IgD-negative memory B cell (primary cell): ENCODE results near the gene BTBD10. TPM values are rescaled to one million over a fixed set of nuclear protein-coding genes. Genes with fewer than 3 reads are reported as not detected.
A peak's percentile ranks its signal among the peaks of the same experiment; 100 is the strongest.

ENCODE experiments used
- H3K27ac Mint-ChIP-seq, 3 donors: one replicate each; pipeline ENCODE4 v1.8.0; 2020 to 2022; ENCODE audit warnings: mild to moderate bottlenecking in 3 of 3, mixed read lengths in 3 of 3, moderate library complexity in 1 of 3
- H3K27me3 Mint-ChIP-seq: one replicate; pipeline ENCODE4 v1.8.0; 2021; ENCODE audit warnings: mixed read lengths
- H3K36me3 Mint-ChIP-seq: one replicate; pipeline ENCODE4 v1.8.0; 2020; ENCODE audit warnings: mild to moderate bottlenecking, mixed read lengths
- H3K4me1 Mint-ChIP-seq, 3 donors: one replicate each; pipeline ENCODE4 v1.8.0; 2020 to 2022; ENCODE audit warnings: mixed read lengths in 3 of 3, mild to moderate bottlenecking in 1 of 3
- H3K4me3 Mint-ChIP-seq, 4 donors: one replicate each; pipeline ENCODE4 v1.8.0; 2020 to 2022; ENCODE audit warnings: mild to moderate bottlenecking in 4 of 4, mixed read lengths in 4 of 4, moderate library complexity in 3 of 4
- H3K9me3 Mint-ChIP-seq, 3 donors: one replicate each; pipeline ENCODE4 v1.8.0; 2020 to 2021; ENCODE audit warnings: mixed read lengths in 3 of 3, mild to moderate bottlenecking in 1 of 3
- polyA plus RNA-seq: library from polyadenylated mRNA; unstranded; fragments of 300-500 nt; fragmentation: Illumina TruSeq; gene quantifications from one replicate; pipeline ENCODE4 v1.2.3, GENCODE V29; 2021

Gene BTBD10
- polyA plus RNA-seq, result 12.5 TPM

DNA sequence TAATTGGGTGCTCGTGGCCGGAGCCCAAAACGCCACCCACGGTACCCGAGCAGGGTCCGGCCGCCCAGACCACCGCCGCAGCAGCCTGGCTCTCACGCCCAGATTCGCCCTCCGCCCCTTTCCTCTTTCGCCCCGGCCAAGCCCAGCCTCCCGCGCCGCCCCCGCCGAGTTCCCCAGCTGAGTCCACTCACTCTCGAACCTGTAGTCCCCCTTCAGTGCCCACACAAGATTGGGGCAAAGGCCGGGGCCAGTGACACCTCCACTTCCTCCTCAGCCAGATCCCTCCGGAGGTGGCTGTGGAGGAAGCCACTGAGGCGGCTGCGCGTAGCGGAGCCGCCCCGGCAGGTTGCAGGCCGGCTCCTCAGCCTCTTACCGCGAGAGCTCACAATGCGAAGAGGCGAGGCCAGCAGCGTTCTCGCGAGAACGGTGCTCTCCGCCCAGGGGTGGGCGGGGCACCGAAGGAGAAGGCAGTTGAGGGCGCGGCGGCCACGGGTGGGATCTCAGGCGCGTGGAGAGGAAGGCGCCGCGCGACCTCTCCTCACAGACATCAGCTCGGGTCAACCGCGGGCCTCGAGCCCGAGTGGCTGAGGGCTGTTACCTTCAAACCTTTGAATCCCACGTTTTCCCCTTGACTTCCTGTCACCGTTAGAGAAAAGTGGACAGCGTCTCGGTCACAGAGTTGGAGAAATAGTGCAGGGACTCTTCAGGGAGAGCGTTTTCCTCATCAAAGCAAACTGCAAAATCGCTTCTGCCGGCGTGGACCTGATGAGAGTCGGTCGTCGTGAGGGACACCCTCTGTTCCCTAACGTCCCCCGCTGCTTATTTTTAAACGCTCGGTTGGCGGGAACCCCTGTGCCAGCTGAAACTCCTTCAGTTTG is at the start of gene BTBD10:
BTBD10 (minus strand) TSS at position 322 of the 878 bp plus-strand sequence. CDS start 18,098 bp downstream, outside the sequence.
- H3K4me1 Mint-ChIP-seq, result peaks cover 25 to 41% (median 33%) of the 10 kb centered on the region in 3 donors
- H3K4me3 Mint-ChIP-seq, result peak within 1 kb of the TSS; percentile 95 to 100 (median 100)
- peaks cover 1% of the 10 kb centered on the region for H3K27me3 Mint-ChIP-seq
- peaks cover 4% of the 10 kb centered on the region for H3K36me3 Mint-ChIP-seq
- peak within 1 kb of the TSS; percentile 81 to 99 (median 97) for H3K27ac Mint-ChIP-seq
- no peaks in the 10 kb centered on the region for H3K9me3 Mint-ChIP-seq

DNA sequence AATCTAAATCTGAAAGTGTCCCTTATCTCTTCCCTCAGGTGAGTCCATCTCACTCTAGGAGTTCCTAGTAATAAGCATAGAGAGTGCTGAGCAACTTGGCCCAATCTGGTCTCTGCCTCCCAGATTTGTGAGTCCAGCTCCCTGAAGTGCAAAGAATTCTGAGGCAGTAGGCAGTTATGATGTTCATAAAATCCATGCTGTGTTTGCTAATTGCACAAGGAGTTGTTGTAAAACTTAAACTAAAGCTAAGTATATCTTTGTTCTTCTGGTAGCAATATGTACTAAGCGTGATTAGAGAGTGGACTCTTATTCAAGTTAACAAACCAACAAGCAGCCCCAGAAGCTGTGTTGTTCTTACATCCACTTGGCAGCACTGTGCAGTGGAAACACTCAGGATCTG is 40.4 kb upstream of the BTBD10 start:
- Mint-ChIP-seq H3K36me3 (no peaks in the 10 kb centered on the region), H3K4me3 (no peak overlapping the region), H3K27ac (no peak overlapping the region), H3K27me3 (peaks cover 6% of the 10 kb centered on the region), H3K9me3 (peaks cover 0 to 1% (median under 1%) of the 10 kb centered on the region in 3 donors), H3K4me1 (no peaks in the 10 kb centered on the region)

DNA sequence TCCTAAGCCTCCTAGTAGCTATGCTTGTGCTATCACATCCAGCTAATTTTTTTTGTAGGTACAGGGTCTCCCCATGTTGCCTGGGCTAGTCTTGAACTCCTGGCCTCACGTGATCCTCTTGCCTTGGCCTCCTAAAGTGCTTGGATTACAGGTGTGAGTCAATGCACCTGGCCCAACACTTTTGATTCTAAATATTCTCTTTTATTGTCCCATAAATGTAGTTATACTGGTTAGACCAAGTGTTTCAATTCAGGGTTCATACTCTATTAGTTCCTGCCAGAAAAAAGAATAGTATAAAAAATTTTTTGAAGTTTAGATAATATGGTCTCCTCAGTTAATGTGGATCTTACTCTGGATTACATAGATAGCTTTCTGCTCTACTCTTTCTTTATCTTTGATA is 39.5 kb upstream of the BTBD10 start:
- Mint-ChIP-seq H3K4me1 (no peaks in the 10 kb centered on the region), H3K36me3 (no peaks in the 10 kb centered on the region), H3K4me3 (no peak overlapping the region), H3K27me3 (peaks cover 8% of the 10 kb centered on the region), H3K27ac (no peak overlapping the region), H3K9me3 (peaks cover 0 to 4% (median 1%) of the 10 kb centered on the region in 3 donors)

DNA sequence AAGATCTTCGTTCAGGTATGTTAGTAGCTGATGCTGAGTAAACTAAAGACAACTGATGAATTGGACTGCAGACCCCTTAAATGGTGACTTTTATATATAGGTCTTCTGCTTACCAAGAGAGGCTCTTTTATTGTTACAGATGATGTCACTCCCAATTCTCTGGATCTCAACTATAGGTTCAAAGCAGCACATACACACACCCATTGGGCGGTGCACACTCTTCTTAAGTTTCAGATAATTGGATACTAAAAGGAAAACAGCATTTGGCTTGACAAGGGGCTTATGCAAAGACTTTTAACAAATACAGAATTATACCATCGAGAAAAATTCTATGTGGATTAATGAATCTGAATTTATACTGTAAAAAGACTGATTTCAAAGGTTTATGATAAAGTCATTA is 32.9 kb upstream of the BTBD10 start, which contains the start of gene PTH:
PTH (minus strand) TSS at position 69 of the 400 bp plus-strand sequence. CDS start 3,142 bp downstream, outside the sequence.
- Mint-ChIP-seq H3K27me3 (peaks cover 8% of the 10 kb centered on the region), H3K9me3 (peaks cover 0 to 4% (median 1%) of the 10 kb centered on the region in 3 donors), H3K36me3 (no peaks in the 10 kb centered on the region), H3K27ac (no peak within 1 kb of the TSS), H3K4me3 (no peak within 1 kb of the TSS), H3K4me1 (no peaks in the 10 kb centered on the region)

DNA sequence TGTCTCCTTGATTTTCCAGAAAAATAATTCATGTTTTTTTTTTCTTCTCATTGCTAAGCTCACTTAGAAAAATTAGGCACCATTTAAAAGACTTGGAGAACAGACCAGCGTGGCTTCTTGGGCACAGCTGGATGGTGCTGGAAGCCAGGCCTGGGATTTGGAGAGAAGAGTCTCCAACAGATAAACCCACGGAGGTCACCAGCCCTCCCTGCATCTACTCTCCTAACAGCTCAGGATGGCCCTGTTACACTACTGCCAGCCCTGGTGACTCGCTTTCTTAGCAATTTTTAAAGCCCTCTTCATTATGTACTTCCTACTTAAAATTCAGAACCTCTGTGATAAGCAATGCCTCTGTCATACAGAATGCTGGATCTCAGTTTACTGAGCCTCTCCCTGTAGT is 31.0 kb upstream of the BTBD10 start:
- Mint-ChIP-seq H3K4me3 (no peak overlapping the region), H3K27me3 (peaks cover 7% of the 10 kb centered on the region), H3K36me3 (no peaks in the 10 kb centered on the region), H3K27ac (no peak overlapping the region), H3K4me1 (no peaks in the 10 kb centered on the region), H3K9me3 (peaks cover 0 to 4% (median 0%) of the 10 kb centered on the region in 3 donors)

DNA sequence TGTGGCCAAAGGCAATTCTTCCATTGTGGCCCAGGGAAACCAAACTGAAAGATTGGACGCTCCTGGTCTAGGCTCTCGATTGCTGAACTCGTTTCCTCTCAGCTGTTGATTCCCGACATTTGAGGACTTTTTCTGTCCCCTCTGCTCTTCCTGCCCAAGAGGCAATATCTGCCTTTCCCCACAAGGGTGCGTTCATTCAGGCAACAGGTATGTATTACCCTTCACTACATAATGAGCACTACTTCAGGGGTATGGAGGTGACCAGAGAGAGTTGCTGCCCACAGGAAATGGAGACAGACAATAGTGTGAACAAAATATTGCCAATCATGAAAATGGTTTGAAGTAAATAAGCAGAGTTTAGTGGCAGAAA is 24.6 kb upstream of the BTBD10 start:
- peaks cover 6% of the 10 kb centered on the region for H3K27me3 Mint-ChIP-seq
- H3K4me1 Mint-ChIP-seq, result peaks cover 0 to 6% (median 4%) of the 10 kb centered on the region in 3 donors
- peaks cover 2 to 4% (median 2%) of the 10 kb centered on the region in 3 donors for H3K9me3 Mint-ChIP-seq
- H3K27ac Mint-ChIP-seq, result no peak overlapping the region
- H3K4me3 Mint-ChIP-seq, result peak overlapping the region; percentile 15 to 90 (median 72)
- no peaks in the 10 kb centered on the region for H3K36me3 Mint-ChIP-seq

DNA sequence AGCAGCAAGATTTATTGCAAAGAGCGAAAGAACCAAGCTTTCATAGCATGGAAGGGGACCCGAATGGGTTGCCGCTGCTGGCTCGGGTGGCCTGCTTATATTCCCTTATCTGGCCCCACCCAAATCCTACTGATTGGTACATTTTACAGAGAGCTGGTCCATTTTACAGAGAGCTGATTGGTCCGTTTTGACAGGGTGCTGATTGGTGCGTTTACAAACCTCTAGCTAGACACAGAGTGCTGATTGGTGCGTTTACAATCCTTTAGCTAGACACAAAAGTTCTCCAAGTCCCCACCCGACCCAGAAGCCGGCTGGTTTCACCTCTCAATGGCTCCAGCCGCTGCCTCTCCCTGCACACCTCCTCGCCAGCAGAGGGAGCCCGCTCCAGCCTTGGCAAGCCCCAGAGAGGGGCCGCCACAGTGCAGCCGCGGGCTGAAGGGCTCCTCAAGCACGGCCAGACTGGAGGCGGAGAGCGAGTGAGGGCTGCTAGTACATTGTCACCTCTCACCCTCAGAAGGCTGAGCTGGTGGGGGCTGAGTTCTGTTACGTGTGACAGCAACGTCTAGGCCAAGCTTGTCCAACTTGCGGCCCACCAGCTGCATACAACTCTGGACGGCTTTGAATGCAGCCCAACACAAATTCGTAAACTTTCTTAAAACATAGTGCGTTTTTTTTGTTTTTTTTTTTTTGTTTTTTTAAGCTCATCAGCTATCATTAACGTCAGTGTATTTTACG is 24.1 kb upstream of the BTBD10 start:
- H3K36me3 Mint-ChIP-seq, result no peaks in the 10 kb centered on the region
- H3K27ac Mint-ChIP-seq, result no peak overlapping the region
- H3K27me3 Mint-ChIP-seq, result peaks cover 5% of the 10 kb centered on the region
- H3K4me1 Mint-ChIP-seq, result peaks cover 0 to 6% (median 4%) of the 10 kb centered on the region in 3 donors
- peaks cover 2 to 4% (median 2%) of the 10 kb centered on the region in 3 donors for H3K9me3 Mint-ChIP-seq
- H3K4me3 Mint-ChIP-seq, result peak overlapping the region; percentile 15 to 90 (median 72)

DNA sequence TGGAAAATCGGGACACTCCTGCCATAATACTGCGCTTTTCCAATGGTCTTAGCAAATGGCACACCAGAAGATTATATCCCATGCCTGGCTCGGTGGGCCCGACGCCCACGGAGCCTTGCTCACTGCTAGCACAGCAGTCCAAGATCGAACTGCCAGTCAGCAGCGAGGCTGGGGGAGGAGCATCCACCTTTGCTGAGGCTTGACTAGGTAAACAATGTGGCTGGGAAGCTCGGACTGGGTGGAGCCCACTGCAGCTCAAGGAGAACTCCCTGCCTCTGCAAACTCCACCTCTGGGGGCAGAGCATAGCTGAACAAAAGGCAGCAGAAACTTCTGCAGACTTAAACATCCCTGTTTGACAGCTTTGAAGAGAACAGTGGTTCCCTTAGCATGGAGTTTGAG is 17.2 kb upstream of the BTBD10 start:
- no peak overlapping the region for H3K27ac Mint-ChIP-seq
- peaks cover 6% of the 10 kb centered on the region for H3K27me3 Mint-ChIP-seq
- H3K4me3 Mint-ChIP-seq, result no peak overlapping the region
- H3K9me3 Mint-ChIP-seq, result peaks cover 0 to 5% (median 0%) of the 10 kb centered on the region in 3 donors
- H3K36me3 Mint-ChIP-seq, result no peaks in the 10 kb centered on the region
- no peaks in the 10 kb centered on the region for H3K4me1 Mint-ChIP-seq

DNA sequence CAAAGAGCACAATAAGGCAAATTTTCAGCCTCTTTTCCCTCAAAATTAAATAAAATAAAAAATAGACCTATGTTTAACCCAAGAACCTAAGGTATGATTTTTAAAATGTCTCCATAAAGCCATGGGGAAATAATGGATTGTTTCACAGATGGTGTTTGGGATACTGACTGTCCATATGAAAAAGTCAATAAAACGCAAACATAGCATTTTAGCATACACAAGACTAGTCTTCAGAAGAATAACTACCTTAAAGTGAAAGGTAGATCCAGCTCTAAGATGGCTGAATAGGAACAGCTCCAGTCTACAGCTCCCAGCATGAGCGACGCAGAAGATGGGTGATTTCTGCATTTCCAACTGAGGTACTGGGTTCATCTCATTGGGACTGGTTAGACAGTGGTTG is 16.7 kb upstream of the BTBD10 start:
- Mint-ChIP-seq H3K27me3 (peaks cover 6% of the 10 kb centered on the region), H3K4me3 (no peak overlapping the region), H3K4me1 (no peaks in the 10 kb centered on the region), H3K36me3 (no peaks in the 10 kb centered on the region), H3K27ac (no peak overlapping the region), H3K9me3 (peaks cover 0 to 5% (median 0%) of the 10 kb centered on the region in 3 donors)

DNA sequence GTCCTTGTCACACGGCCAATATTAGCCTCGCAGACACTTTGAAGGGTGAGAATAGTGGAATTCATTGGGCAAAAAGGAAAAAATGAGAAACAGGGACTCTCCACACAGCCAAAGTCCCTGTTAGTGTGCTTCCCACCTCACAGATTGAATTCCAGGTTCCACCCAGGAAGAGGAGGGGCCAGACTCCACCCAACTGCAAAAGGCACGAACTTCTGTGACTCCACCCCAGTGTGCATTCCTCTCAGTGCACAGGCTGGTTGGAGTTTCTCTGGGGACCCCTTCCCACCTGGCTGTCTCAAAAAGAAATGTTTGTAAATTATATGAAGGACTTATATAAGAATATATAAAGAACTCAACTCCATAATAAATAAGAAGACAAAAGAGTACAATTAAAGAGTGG is 12.1 kb upstream of the BTBD10 start:
- no peak overlapping the region for H3K27ac Mint-ChIP-seq
- H3K27me3 Mint-ChIP-seq, result peaks cover 10% of the 10 kb centered on the region
- no peaks in the 10 kb centered on the region for H3K36me3 Mint-ChIP-seq
- no peaks in the 10 kb centered on the region for H3K4me1 Mint-ChIP-seq
- H3K9me3 Mint-ChIP-seq, result peaks cover 0 to 3% (median 0%) of the 10 kb centered on the region in 3 donors
- no peak overlapping the region for H3K4me3 Mint-ChIP-seq

DNA sequence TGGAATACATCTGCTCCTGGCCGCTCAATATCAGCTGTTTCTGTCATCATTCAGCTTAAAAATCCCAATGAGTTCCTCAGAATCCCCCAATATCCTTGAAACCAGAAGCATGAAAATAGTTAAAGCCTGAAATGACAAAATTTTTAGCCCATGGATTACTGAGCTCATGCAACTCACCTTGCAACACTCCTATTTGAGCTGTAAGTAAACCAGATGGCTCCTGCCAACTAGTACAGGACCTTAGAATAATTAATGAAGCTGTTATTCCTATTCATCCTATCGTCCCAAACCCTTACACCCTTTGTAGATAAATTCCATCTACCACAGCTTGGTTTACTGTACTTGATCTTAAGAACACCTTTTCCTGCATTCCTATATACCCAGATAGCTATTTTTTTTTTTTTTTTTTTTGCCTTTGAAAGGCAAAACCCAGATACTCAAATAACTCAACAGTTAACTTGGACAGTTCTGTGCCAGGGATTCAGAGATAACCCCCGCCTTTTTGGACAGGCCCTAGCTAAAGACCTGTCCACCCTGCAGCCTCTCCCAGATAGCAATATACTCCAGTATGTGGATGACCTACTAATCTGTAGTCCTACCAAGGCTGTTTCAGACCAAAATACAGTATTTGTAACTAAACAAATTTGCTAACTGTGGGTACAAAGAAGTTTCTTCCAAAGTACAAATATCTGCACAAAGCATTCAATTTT is 10.1 kb upstream of the BTBD10 start:
- Mint-ChIP-seq H3K4me3 (no peak overlapping the region), H3K27ac (no peak overlapping the region), H3K9me3 (no peaks in the 10 kb centered on the region), H3K36me3 (no peaks in the 10 kb centered on the region), H3K27me3 (peaks cover 5% of the 10 kb centered on the region), H3K4me1 (no peaks in the 10 kb centered on the region)

DNA sequence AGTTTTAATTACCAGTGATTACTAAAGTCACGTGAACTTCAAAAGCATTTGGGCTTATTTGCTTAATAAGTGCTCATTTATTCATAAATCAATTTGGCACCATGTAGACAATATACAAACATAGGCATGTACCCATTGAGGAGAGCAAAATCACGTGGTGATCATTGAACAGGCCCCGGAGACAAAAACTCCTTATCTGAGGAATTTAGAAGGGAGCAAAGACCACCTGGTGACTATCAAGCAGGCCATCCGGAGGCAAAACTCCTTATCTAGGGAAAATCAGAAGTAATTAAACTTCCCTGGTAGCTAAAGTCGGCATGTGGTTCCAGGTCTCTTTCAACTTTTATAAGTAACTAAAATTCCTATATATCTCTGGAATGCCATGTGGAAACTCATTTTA is 5.7 kb upstream of the BTBD10 start:
- H3K36me3 Mint-ChIP-seq, result no peaks in the 10 kb centered on the region
- H3K27me3 Mint-ChIP-seq, result peaks cover 7% of the 10 kb centered on the region
- H3K27ac Mint-ChIP-seq, result no peak overlapping the region
- H3K4me1 Mint-ChIP-seq, result peaks cover 6 to 9% (median 8%) of the 10 kb centered on the region in 3 donors
- H3K9me3 Mint-ChIP-seq, result no peaks in the 10 kb centered on the region
- no peak overlapping the region for H3K4me3 Mint-ChIP-seq

DNA sequence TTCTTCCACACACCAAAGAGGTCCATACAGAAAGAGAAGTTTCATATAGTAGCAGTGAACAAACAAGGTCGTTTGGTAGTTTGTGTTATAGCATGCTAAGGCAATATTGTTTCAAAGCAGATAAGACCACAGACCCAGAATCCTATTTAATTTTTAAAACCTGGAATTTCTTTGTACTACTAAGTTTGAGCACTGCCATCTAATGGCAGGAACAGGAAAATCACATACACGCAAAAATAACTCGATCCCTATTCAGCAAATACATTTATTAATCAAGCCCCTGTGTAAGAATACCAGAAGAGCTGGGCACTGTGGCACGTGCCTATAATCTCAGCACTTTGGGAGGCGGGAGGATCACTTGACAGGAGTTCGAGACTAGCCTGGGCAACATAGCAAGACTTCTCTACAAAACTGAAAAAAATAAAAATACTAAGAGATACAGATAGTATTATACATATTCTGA is 2.9 kb upstream of the BTBD10 start:
- Mint-ChIP-seq H3K4me3 (peak overlapping the region in 1 of 4 donors; percentile 72), H3K27me3 (peaks cover 3% of the 10 kb centered on the region), H3K36me3 (no peaks in the 10 kb centered on the region), H3K9me3 (no peaks in the 10 kb centered on the region), H3K4me1 (peaks cover 17 to 28% (median 21%) of the 10 kb centered on the region in 3 donors), H3K27ac (peak overlapping the region in 1 of 3 donors; percentile 15)

DNA sequence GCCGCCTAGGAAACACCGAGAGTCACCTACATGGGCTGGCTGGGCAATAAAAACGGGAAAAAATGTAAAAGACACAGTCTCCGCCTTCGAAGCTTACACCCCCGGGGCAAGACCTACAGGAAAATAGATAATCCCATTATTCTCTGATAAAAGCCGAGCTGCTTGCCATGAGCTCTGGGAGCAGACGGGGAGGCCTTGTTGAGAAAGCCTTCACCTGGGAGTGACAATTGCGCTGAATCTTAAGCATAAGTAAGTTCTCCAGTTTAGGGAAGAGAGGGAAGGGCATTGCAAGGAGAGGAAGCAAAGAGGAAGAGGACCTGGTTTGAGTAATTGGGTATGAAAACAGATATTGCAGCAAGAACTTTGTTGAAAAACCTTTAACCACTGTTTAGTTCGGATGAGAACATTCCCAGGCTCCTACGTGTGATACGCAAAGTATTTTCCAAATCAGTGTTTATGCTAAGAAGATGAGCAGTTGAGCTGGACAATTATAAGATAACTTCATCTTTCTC is 813 bp upstream of the BTBD10 start:
- Mint-ChIP-seq H3K9me3 (no peaks in the 10 kb centered on the region), H3K4me3 (peak overlapping the region; percentile 95 to 100 (median 100)), H3K4me1 (peaks cover 25 to 41% (median 29%) of the 10 kb centered on the region in 3 donors), H3K27me3 (peaks cover 1% of the 10 kb centered on the region), H3K36me3 (peaks cover 4% of the 10 kb centered on the region), H3K27ac (peak overlapping the region in 2 of 3 donors; percentile 81 to 97)
